IMR-90 (cell line): ENCODE measurements around the gene PRAMEF8. TPM values are rescaled to one million over a fixed set of nuclear protein-coding genes. Genes with fewer than 3 reads are reported as not detected.
"Not testable (repeated sequence)": the region's sequence is repeated elsewhere in the genome, so short reads cannot be mapped to it uniquely, and the experiment has no call there.

Experiments used
- ATAC-seq: fragments of 200-7000 bp; cut with Tn5 transposase; 2 replicates; pipeline ENCODE4 v1.9.1; 2020; ENCODE audit warnings: low read depth, mild to moderate bottlenecking, moderate library complexity
- BruUV-seq: library from RNA; stranded (reverse); fragments of 400-500 nt; replicated peaks from 2 replicates; lab custom pipeline; 2021; lab: Mats Ljungman, UMichigan
- CTCF ChIA-PET: fragments of 300-600 bp; formaldehyde crosslinking; extraction: SDS; loops from one replicate; lab custom pipeline; 2021; ENCODE audit warnings: antibody characterized with exemption; lab: Yijun Ruan, JAX
- POLR2A ChIA-PET: fragments of 300-600 bp; sonication (Branson Sonifier 250); formaldehyde crosslinking; loops from one replicate; lab custom pipeline; 2022; ENCODE audit warnings: antibody characterized with exemption; ENCODE audit not compliant: unreplicated experiment; lab: Charles Lee
- DNase-seq: peaks from one replicate; pipeline ENCODE4 v3.0.0; 2013
- H2AFZ ChIP-seq: replicated peaks from 2 replicates; pipeline ENCODE3; 2013; ENCODE audit warnings: low read length, mild to moderate bottlenecking; ENCODE audit not compliant: poor library complexity
- H2AK5ac ChIP-seq: 2 replicates; pipeline ENCODE4 v1.6.1; 2013; ENCODE audit warnings: low read depth, low read length, inconsistent platforms
- H2AK9ac ChIP-seq: replicated peaks from 2 replicates; pipeline ENCODE3; 2013; ENCODE audit warnings: mild to moderate bottlenecking, low read depth, low read length, moderate library complexity; ENCODE audit not compliant: poor library complexity
- H2BK120ac ChIP-seq: 2 replicates; pipeline ENCODE4 v1.6.1; 2013; ENCODE audit warnings: low read depth, low read length, inconsistent platforms
- H2BK15ac ChIP-seq: 3 replicates; pipeline ENCODE4 v1.6.1; 2013; ENCODE audit warnings: low read depth, low read length, inconsistent platforms
- H2BK20ac ChIP-seq: 2 replicates; pipeline ENCODE4 v1.6.1; 2013; ENCODE audit warnings: low read depth, mild to moderate bottlenecking, inconsistent platforms, low read length, moderate library complexity
- H2BK5ac ChIP-seq: 2 replicates; pipeline ENCODE4 v1.6.1; 2013; ENCODE audit warnings: mild to moderate bottlenecking, low read depth, low read length, inconsistent platforms; ENCODE audit not compliant: poor library complexity, severe bottlenecking
- H3K14ac ChIP-seq: replicated peaks from 2 replicates; pipeline ENCODE4 v1.6.1; 2013; ENCODE audit warnings: low read depth, low read length, inconsistent platforms
- H3K18ac ChIP-seq: 2 replicates; pipeline ENCODE4 v1.6.1; 2013; ENCODE audit warnings: low read depth, low read length, control low read depth
- H3K23ac ChIP-seq: 2 replicates; pipeline ENCODE4 v1.6.1; 2013; ENCODE audit warnings: low read depth, low read length, inconsistent platforms
- H3K27ac ChIP-seq: 2 replicates; pipeline ENCODE4 v1.5.1; 2013; ENCODE audit warnings: mild to moderate bottlenecking, control low read depth, low read length; ENCODE audit not compliant: insufficient read depth
- H3K27me3 ChIP-seq: 2 replicates; pipeline ENCODE4 v1.6.1; 2013; ENCODE audit warnings: low read length; ENCODE audit not compliant: control insufficient read depth, insufficient read depth
- H3K36me3 ChIP-seq: 2 replicates; pipeline ENCODE4 v1.6.1; 2013; ENCODE audit warnings: low read length, mixed read lengths; ENCODE audit not compliant: control insufficient read depth, insufficient read depth
- H3K4ac ChIP-seq: 2 replicates; pipeline ENCODE4 v1.6.1; 2013; ENCODE audit warnings: low read depth, low read length, inconsistent platforms
- H3K4me1 ChIP-seq: 2 replicates; pipeline ENCODE4 v1.6.1; 2013; ENCODE audit warnings: low read length, mixed read lengths; ENCODE audit not compliant: control insufficient read depth, insufficient read depth
- H3K4me2 ChIP-seq: 2 replicates; pipeline ENCODE4 v1.6.1; 2013; ENCODE audit warnings: low read depth, mild to moderate bottlenecking, control low read depth, low read length, moderate library complexity
- H3K4me3 ChIP-seq: 2 replicates; pipeline ENCODE4 v1.5.1; 2013; ENCODE audit warnings: low read depth, mild to moderate bottlenecking, control low read depth, low read length, moderate library complexity; ENCODE audit not compliant: insufficient read depth
- H3K56ac ChIP-seq: 2 replicates; pipeline ENCODE4 v1.6.1; 2013; ENCODE audit warnings: low read length, inconsistent platforms; ENCODE audit not compliant: insufficient read depth; ENCODE audit errors: extremely low read depth
- H3K79me1 ChIP-seq, 2 experiments: 2 replicates each; pipeline ENCODE4 v1.6.1; 2013; ENCODE audit warnings: low read length in 2 of 2, inconsistent platforms in 1 of 2, low read depth in 1 of 2
- H3K9ac ChIP-seq: 2 replicates; pipeline ENCODE4 v1.6.1; 2013; ENCODE audit warnings: low read depth, low read length, control low read depth
- H3K9me1 ChIP-seq: 2 replicates; pipeline ENCODE4 v1.6.1; 2013; ENCODE audit warnings: low read length, inconsistent platforms; ENCODE audit not compliant: insufficient read depth
- H3K9me3 ChIP-seq: 2 replicates; pipeline ENCODE4 v1.6.1; 2013; ENCODE audit warnings: low read length; ENCODE audit not compliant: control insufficient read depth, insufficient read depth
- H4K20me1 ChIP-seq: 2 replicates; pipeline ENCODE4 v1.6.1; 2013; ENCODE audit warnings: low read length, inconsistent platforms; ENCODE audit not compliant: insufficient read depth
- H4K5ac ChIP-seq: 2 replicates; pipeline ENCODE4 v1.6.1; 2013; ENCODE audit warnings: mild to moderate bottlenecking, low read depth, low read length, control low read depth
- H4K8ac ChIP-seq, 2 experiments: 2 replicates each; pipeline ENCODE4 v1.6.1; 2013; ENCODE audit warnings: low read depth in 2 of 2, low read length in 2 of 2, control low read depth in 1 of 2, inconsistent platforms in 1 of 2
- H4K91ac ChIP-seq: 2 replicates; pipeline ENCODE4 v1.6.1; 2013; ENCODE audit warnings: low read depth, low read length, inconsistent platforms; ENCODE audit not compliant: insufficient read depth
- whole genome bisulfite sequencing, 2 experiments: methylation state at CpG; one replicate each; pipeline versions ENCODE4 v1.1.5 to v1.1.7; 2013; ENCODE audit warnings: missing lambda C conversion rate in 2 of 2; ENCODE audit not compliant: insufficient read length in 1 of 2; ENCODE audit errors: extremely low coverage in 2 of 2; 5-methylcytosine and 5-hydroxymethylcytosine counted together
- dilution Hi-C: fragments of 300-500 bp; cut with HindIII; formaldehyde crosslinking; loops from one replicate; pipeline ENCODE4 v1.14.3; 2018; ENCODE audit warnings: low sequenced_read_pairs; ENCODE audit not compliant: unreplicated experiment
- in situ Hi-C: fragments of 300-500 bp; cut with MboI; formaldehyde crosslinking; loops from 3 replicates; pipeline ENCODE4 v1.14.3; 2019; ENCODE audit warnings: low sequenced_read_pairs, inconsistent platforms, mixed read lengths
- intact Hi-C: fragments of 100-400 bp; cut with micrococcal nuclease; formaldehyde crosslinking; loops from 2 replicates; pipeline ENCODE4 v1.10.0; 2022
- polyA plus RNA-seq, 3 experiments: library from polyadenylated mRNA; depleted of rRNA; stranded (reverse); fragments of >200 nt; gene quantifications; 2 replicates each; pipeline ENCODE4 v1.2.3, GENCODE V29; 2012; ENCODE audit warnings: low replicate concordance in 1 of 3
- total RNA-seq: library from RNA; depleted of rRNA; stranded (reverse); fragments of >200 nt; gene quantifications from 2 replicates; pipeline ENCODE4 v1.2.3, GENCODE V29; 2012

PRAMEF8 gene
- total and polyA plus RNA-seq, 2 of the 4 experiments (the other 2 are of a cell fraction), result not detected

- H2AK9ac ChIP-seq, H4K5ac ChIP-seq, DNase-seq, H3K79me1 ChIP-seq, in situ Hi-C loops, H3K27me3 ChIP-seq, H3K9ac ChIP-seq, H3K27ac ChIP-seq, H3K4me1 ChIP-seq, H3K9me1 ChIP-seq, H3K9me3 ChIP-seq, H3K14ac ChIP-seq, intact Hi-C loops, dilution Hi-C loops, CTCF ChIA-PET, H3K4me2 ChIP-seq, H4K8ac ChIP-seq, H4K91ac ChIP-seq, H2BK20ac ChIP-seq, POLR2A ChIA-PET, H2BK5ac ChIP-seq, H3K36me3 ChIP-seq, H3K18ac ChIP-seq, ATAC-seq, H4K20me1 ChIP-seq, H3K23ac ChIP-seq, H2AK5ac ChIP-seq, H3K4me3 ChIP-seq, H2BK120ac ChIP-seq, H3K4ac ChIP-seq, H2AFZ ChIP-seq, BruUV-seq, H3K56ac ChIP-seq, H2BK15ac ChIP-seq: not testable (repeated sequence)
- WGBS, 2 experiments, result no CpG with 5 or more reads among the region's 1 CpG
These were observed 18.3 kb upstream of the PRAMEF8 start, which contains the start of gene PRAMEF33 for GRCh38 chr1:13303239-13303638. PRAMEF33 (plus strand) TSS chr1:13303539; CDS start chr1:13305955, 2,416 bp downstream.

GRCh38 chr1:13302197-13302596 lies 17.3 kb upstream of the PRAMEF8 start:
- H3K27me3 ChIP-seq, H3K4ac ChIP-seq, dilution Hi-C loops, BruUV-seq, H2AK5ac ChIP-seq, H3K79me1 ChIP-seq, intact Hi-C loops, H3K4me1 ChIP-seq, H4K20me1 ChIP-seq, ATAC-seq, H3K18ac ChIP-seq, H3K4me3 ChIP-seq, H3K56ac ChIP-seq, H3K27ac ChIP-seq, H2AK9ac ChIP-seq, in situ Hi-C loops, H3K9me1 ChIP-seq, H2BK5ac ChIP-seq, H2BK120ac ChIP-seq, H2AFZ ChIP-seq, H2BK15ac ChIP-seq, H3K23ac ChIP-seq, CTCF ChIA-PET, H3K9me3 ChIP-seq, DNase-seq, H2BK20ac ChIP-seq, H4K91ac ChIP-seq, H3K36me3 ChIP-seq, H3K4me2 ChIP-seq, H4K5ac ChIP-seq, POLR2A ChIA-PET, H4K8ac ChIP-seq, H3K9ac ChIP-seq, H3K14ac ChIP-seq: not testable (repeated sequence)
